ENCODE data around the gene APLF. TPM values are rescaled to one million over a fixed set of nuclear protein-coding genes. Genes with fewer than 3 reads are reported as not detected.
A peak's percentile ranks its signal among the peaks of the same experiment; 100 is the strongest.

Gene APLF, protein sequence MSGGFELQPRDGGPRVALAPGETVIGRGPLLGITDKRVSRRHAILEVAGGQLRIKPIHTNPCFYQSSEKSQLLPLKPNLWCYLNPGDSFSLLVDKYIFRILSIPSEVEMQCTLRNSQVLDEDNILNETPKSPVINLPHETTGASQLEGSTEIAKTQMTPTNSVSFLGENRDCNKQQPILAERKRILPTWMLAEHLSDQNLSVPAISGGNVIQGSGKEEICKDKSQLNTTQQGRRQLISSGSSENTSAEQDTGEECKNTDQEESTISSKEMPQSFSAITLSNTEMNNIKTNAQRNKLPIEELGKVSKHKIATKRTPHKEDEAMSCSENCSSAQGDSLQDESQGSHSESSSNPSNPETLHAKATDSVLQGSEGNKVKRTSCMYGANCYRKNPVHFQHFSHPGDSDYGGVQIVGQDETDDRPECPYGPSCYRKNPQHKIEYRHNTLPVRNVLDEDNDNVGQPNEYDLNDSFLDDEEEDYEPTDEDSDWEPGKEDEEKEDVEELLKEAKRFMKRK
- total RNA-seq, result 1 to 10 TPM; 8.7 to 9.7 TPM
- polyA plus RNA-seq (2013, experiment 1 of 2), result 3.6 TPM
- 3.9 TPM for polyA plus RNA-seq (2013, experiment 2 of 2)
- long read RNA-seq, experiment 1, partial matches to known transcripts, result 3 of 6 reads
- long read RNA-seq, experiment 1, other reads (novel, unspliced or antisense), result 3 of 6 reads
- long read RNA-seq, experiment 2, transcript APLF-201 (10 exons, 3,847 nt), result major isoform, 12 of 27 reads
- long read RNA-seq, experiment 2, partial matches to known transcripts, result 4 of 27 reads
- long read RNA-seq, experiment 2, other reads (novel, unspliced or antisense), result 10 of 27 reads
- long read RNA-seq, experiment 3, transcript APLF-201 (10 exons, 3,847 nt), result major isoform, 21 of 40 reads
- long read RNA-seq, experiment 3, partial matches to known transcripts, result 1 of 40 reads
- long read RNA-seq, experiment 3, other reads (novel, unspliced or antisense), result 17 of 40 reads
- long read RNA-seq, experiment 4, partial matches to known transcripts, result 1 of 4 reads
- long read RNA-seq, experiment 4, other reads (novel, unspliced or antisense), result 1 of 4 reads

DNA sequence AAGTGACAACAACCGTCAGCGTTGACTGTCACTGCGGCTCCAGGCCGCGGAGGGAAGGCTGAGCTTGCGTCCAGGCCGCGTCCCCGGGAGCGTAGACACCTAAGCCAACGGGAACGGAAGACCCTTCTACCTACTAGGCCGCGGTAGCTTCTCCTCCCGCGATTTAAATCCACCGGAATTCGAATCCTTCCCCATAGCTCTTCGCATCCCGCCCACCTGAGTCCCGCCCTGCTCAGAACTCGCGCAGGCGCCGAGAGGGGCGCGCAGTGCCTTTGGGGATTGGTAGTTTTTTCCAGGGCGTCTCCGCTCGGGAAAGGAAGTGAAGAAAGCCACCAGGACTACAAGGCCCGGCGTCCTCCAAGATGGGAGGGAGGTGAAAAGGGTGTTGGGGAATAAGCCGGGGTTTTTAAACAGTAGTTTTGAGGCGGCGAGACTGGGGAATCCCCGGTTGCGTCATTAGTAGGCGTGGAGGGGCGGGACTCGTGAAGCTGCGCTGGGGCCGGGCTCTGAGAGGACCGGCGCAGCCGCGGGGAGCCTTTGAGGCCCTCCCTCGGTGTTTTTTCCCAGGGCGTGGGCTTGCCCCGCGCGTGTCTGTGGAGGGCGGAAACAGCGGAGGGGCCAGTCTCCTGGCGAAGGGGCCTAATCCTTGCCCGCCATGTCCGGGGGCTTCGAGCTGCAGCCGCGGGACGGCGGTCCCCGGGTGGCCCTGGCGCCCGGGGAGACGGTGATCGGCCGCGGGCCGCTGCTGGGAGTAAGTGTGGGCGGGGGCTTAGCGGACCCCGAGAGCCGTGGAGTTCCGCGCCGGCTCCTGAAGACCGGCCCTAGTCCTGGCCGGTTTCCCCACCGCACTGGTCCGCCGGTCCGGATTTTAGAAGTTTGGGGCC lies at the start of gene APLF, which contains the start of gene FBXO48:
Gene APLF (plus strand): TSS at position 509 of the 884 bp plus-strand sequence. CDS start 147 bp downstream, at position 656.
Gene FBXO48 (minus strand): TSS at position 218 of the 884 bp plus-strand sequence. CDS start 2,149 bp downstream, outside the sequence.
- no peaks in the 10 kb centered on the region for H3K9me3 ChIP-seq (ENCODE audit: control insufficient read depth, low read length)
- TF ChIP-seq, protein P1, sequence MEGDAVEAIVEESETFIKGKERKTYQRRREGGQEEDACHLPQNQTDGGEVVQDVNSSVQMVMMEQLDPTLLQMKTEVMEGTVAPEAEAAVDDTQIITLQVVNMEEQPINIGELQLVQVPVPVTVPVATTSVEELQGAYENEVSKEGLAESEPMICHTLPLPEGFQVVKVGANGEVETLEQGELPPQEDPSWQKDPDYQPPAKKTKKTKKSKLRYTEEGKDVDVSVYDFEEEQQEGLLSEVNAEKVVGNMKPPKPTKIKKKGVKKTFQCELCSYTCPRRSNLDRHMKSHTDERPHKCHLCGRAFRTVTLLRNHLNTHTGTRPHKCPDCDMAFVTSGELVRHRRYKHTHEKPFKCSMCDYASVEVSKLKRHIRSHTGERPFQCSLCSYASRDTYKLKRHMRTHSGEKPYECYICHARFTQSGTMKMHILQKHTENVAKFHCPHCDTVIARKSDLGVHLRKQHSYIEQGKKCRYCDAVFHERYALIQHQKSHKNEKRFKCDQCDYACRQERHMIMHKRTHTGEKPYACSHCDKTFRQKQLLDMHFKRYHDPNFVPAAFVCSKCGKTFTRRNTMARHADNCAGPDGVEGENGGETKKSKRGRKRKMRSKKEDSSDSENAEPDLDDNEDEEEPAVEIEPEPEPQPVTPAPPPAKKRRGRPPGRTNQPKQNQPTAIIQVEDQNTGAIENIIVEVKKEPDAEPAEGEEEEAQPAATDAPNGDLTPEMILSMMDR (conservative IDR thresholded peaks at IDR 0.05), result no peak
- peak within 1 kb of the TSS; percentile 96 for H3K4me3 ChIP-seq (ENCODE audit: low read length)
- H3K36me3 Mint-ChIP-seq (ENCODE audit: low read depth), result no peaks in the 10 kb centered on the region
- no peaks in the 10 kb centered on the region for H3K27me3 ChIP-seq (ENCODE audit: control insufficient read depth, insufficient read depth, low read length, poor library complexity, severe bottlenecking)
- no peaks in the 10 kb centered on the region for H3K27me3 Mint-ChIP-seq (ENCODE audit: insufficient read depth)
- peaks cover 7% of the 10 kb centered on the region for H3K4me1 ChIP-seq (ENCODE audit: control insufficient read depth, insufficient read depth, low read length)
- peak within 1 kb of the TSS; percentile 97 for H3K4me3 Mint-ChIP-seq
- no peaks in the 10 kb centered on the region for H3K9me3 Mint-ChIP-seq
- H3K9ac ChIP-seq (ENCODE audit: extremely low read depth, low read length, poor library complexity, severe bottlenecking), result peak within 1 kb of the TSS; percentile 86
- peak within 1 kb of the TSS; percentile 94 for H3K27ac Mint-ChIP-seq
- H3K27ac ChIP-seq (ENCODE audit: low read depth, low read length), result peak within 1 kb of the TSS; percentile 74
- 0% methylated on average over 21 to 82 of the region's 82 CpGs for WGBS, 2 experiments (ENCODE audit: insufficient coverage in 1 of 2, insufficient read length in 1 of 2)
- DNase-seq, result peak; percentile 99
- no peaks in the 10 kb centered on the region for H3K36me3 ChIP-seq (ENCODE audit: control insufficient read depth, insufficient read depth, low read length)
- H3K4me1 Mint-ChIP-seq, result peaks cover 35% of the 10 kb centered on the region

DNA sequence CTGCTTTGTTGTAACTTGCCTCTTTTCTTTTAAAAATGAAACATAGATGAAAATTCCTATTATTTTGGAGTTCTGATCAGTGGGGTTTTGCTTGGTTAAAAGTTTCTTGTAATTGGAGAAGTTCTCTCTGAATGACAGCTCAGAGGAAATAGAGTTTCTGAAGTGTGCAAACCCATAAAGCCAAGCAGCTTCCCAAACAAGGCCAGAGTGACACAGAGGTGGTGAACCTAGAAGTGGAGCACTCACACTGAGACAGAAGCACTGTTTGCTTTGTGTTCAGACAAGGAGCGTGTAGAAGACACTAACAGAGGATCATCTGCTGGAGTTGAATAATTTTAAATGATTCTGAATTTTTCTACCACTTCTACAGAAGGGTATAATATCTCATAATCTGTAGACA lies 49.5 kb upstream of the APLF start:
- H3K27me3 ChIP-seq (ENCODE audit: control insufficient read depth, insufficient read depth, low read length, poor library complexity, severe bottlenecking), result no peaks in the 10 kb centered on the region
- no peaks in the 10 kb centered on the region for H3K9me3 Mint-ChIP-seq
- TF ChIP-seq, protein P1 (conservative IDR thresholded peaks at IDR 0.05), result no peak

More for the DNA sequence above, 49.5 kb upstream of the APLF start:
- Histone ChIP-seq H3K36me3 (ENCODE audit: control insufficient read depth, insufficient read depth, low read length) (no peaks in the 10 kb centered on the region), H3K4me3 (ENCODE audit: low read length) (no peak overlapping the region), H3K9ac (ENCODE audit: extremely low read depth, low read length, poor library complexity, severe bottlenecking) (no peak overlapping the region), H3K4me1 (ENCODE audit: control insufficient read depth, insufficient read depth, low read length) (no peaks in the 10 kb centered on the region), H3K9me3 (ENCODE audit: control insufficient read depth, low read length) (no peaks in the 10 kb centered on the region), H3K27ac (ENCODE audit: low read depth, low read length) (no peak overlapping the region)
- H3K27ac Mint-ChIP-seq, result no peak overlapping the region
- no peaks in the 10 kb centered on the region for H3K27me3 Mint-ChIP-seq (ENCODE audit: insufficient read depth)
- WGBS, 2 experiments (ENCODE audit: insufficient coverage in 1 of 2, insufficient read length in 1 of 2), result 40 to 57% methylated on average over 1 of the region's 1 CpG
- no peaks in the 10 kb centered on the region for H3K36me3 Mint-ChIP-seq (ENCODE audit: low read depth)
- H3K4me1 Mint-ChIP-seq, result no peaks in the 10 kb centered on the region
- H3K4me3 Mint-ChIP-seq, result no peak overlapping the region
- no peak for DNase-seq

Data from endodermal cell (in vitro differentiated cells).